Body of pancreas (tissue), 4 donors: ENCODE data around the gene CLPSL1.

Experiments
- POLR2A ChIP-seq, 3 donors: fragments of 450-650 bp; IDR thresholded peaks; one replicate each; pipeline ENCODE4 v1.6.1; 2016; ENCODE audit warnings: antibody characterized with exemption in 3 of 3, mild to moderate bottlenecking in 2 of 3
- TF ChIP-seq, protein P1 (sequence below), 7 experiments: fragments of 450-650 bp in 4 of 7; fragments of 200-600 bp in 3 of 7; sonication (generic) in 3 of 7; IDR thresholded peaks; one replicate each; pipeline ENCODE4 v1.5.1; 2016 to 2019; ENCODE audit warnings: antibody characterized with exemption in 7 of 7

DNA sequence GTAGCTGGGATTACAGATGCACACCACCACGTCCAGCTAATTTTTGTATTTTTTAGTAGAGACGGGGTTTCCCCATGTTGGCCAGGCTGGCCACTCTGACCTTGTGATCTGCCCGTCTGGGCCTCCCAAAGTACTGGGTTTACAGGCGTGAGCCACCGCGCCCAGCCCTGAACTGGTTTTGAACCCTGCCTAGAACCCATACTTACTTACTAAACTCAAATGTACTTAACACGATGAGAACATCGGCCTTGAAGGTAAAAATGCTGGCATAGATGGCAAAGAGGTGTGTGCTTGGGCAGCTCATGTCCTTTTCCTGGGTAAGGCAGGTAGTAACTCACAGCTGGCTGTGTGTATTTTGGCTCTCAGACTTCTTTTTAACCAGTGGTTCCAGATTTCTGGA is 47.2 kb upstream of the CLPSL1 start:
- TF ChIP-seq, protein P1, sequence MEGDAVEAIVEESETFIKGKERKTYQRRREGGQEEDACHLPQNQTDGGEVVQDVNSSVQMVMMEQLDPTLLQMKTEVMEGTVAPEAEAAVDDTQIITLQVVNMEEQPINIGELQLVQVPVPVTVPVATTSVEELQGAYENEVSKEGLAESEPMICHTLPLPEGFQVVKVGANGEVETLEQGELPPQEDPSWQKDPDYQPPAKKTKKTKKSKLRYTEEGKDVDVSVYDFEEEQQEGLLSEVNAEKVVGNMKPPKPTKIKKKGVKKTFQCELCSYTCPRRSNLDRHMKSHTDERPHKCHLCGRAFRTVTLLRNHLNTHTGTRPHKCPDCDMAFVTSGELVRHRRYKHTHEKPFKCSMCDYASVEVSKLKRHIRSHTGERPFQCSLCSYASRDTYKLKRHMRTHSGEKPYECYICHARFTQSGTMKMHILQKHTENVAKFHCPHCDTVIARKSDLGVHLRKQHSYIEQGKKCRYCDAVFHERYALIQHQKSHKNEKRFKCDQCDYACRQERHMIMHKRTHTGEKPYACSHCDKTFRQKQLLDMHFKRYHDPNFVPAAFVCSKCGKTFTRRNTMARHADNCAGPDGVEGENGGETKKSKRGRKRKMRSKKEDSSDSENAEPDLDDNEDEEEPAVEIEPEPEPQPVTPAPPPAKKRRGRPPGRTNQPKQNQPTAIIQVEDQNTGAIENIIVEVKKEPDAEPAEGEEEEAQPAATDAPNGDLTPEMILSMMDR (IDR thresholded peaks at IDR 0.05) = no peak
- TF ChIP-seq POLR2A (IDR thresholded peaks at IDR 0.05) = no peak
